GM12891 (cell line): ENCODE results near the gene SLC31A2.

ENCODE experiments used
- PAX5 ChIP-seq: IDR thresholded peaks from 2 replicates; pipeline ENCODE4 v1.6.1; 2011; ENCODE audit warnings: low read length, moderate library complexity, mild to moderate bottlenecking; ENCODE audit not compliant: insufficient read depth, severe bottlenecking
- POLR2A ChIP-seq: IDR thresholded peaks from 2 replicates; pipeline ENCODE4 v1.6.1; 2011; ENCODE audit warnings: low read depth, low read length, control low read depth
- POLR2AphosphoS5 ChIP-seq: IDR thresholded peaks from 2 replicates; pipeline ENCODE4 v1.6.1; 2011; ENCODE audit warnings: low read depth, low read length, control low read depth
- POU2F2 ChIP-seq: IDR thresholded peaks from 2 replicates; pipeline ENCODE4 v1.6.1; 2011; ENCODE audit warnings: low read depth, mild to moderate bottlenecking, control low read depth, low read length, moderate library complexity
- SPI1 ChIP-seq: IDR thresholded peaks from 2 replicates; pipeline ENCODE4 v1.6.1; 2011; ENCODE audit warnings: low read depth, low read length, control low read depth
- TAF1 ChIP-seq: IDR thresholded peaks from 2 replicates; pipeline ENCODE4 v1.6.1; 2011; ENCODE audit warnings: low read depth, low read length, control low read depth

DNA sequence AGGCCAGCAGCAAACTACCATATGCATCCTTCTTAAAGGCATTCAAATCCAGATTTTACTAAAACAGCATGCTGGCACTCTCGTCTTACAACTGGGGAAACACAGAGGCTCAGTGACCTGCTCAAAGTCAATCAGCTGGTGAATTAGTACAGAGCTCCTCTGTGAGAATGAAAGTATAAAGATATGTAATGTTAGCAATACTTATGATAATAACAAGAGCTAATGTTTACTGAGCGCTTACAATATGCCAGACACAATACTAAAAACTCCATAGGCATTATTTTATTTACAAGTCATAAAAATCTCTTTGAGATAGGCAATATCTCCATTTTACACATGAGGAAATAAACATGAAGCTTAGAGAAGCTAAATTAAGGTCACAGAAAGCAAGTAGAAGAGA lies 41.6 kb downstream of the SLC31A2 start:
- no peak for TF ChIP-seq POLR2A
- no peak for TF ChIP-seq TAF1
- TF ChIP-seq PAX5: no peak
- TF ChIP-seq POLR2AphosphoS5: no peak
- no peak for TF ChIP-seq SPI1
- TF ChIP-seq POU2F2: no peak
